SK-N-SH (cell line): ENCODE results near the gene MMADHC. TPM values are rescaled to one million over a fixed set of nuclear protein-coding genes. Genes with fewer than 3 reads are reported as not detected.

Source experiments
- CTCF ChIA-PET: fragments of 300-600, 350-600 bp; formaldehyde crosslinking; extraction: SDS; loops from one replicate; lab custom pipeline; 2021; lab: Yijun Ruan, JAX
- POLR2A ChIA-PET: fragments of 350-600 bp; sonication (Branson Sonifier 250); formaldehyde crosslinking; extraction: SDS; loops from one replicate; lab custom pipeline; 2020; ENCODE audit warnings: antibody characterized with exemption, inconsistent platforms; lab: Yijun Ruan, JAX
- DNase-seq: peaks from one replicate; pipeline ENCODE4 v3.0.0; 2012
- H2AFZ ChIP-seq: fragments of 200-600 bp; sonication (generic); 2 replicates; pipeline ENCODE4 v1.8.1; 2016; ENCODE audit warnings: antibody characterized with exemption, mild to moderate bottlenecking, low read depth
- H3F3A ChIP-seq: fragments of 200-600 bp; sonication (generic); replicated peaks from 2 replicates; pipeline ENCODE3; 2016; ENCODE audit warnings: antibody characterized with exemption, mild to moderate bottlenecking; ENCODE audit not compliant: insufficient read depth
- H3K27ac ChIP-seq, 2 experiments: fragments of 200-500 bp in 1 of 2; fragments of 200-600 bp in 1 of 2; sonication (Bioruptor generic) in 1 of 2; sonication (generic), shearing (Covaris generic) in 1 of 2; 2 replicates each; pipeline versions ENCODE4 v1.5.1 to v1.6.1; 2014 to 2016; ENCODE audit warnings: low read depth in 2 of 2, inconsistent platforms in 1 of 2, low read length in 1 of 2, mild to moderate bottlenecking in 1 of 2, mixed read lengths in 1 of 2
- H3K27me3 ChIP-seq: fragments of 200-600 bp; sonication (generic), shearing (Covaris generic); 2 replicates; pipeline ENCODE4 v1.6.1; 2016; ENCODE audit warnings: mixed run types; ENCODE audit not compliant: insufficient read depth
- H3K36me3 ChIP-seq, 2 experiments: fragments of 200-500 bp in 1 of 2; fragments of 200-600 bp in 1 of 2; sonication (Bioruptor generic) in 1 of 2; sonication (generic) in 1 of 2; replicated peaks in 1 of 2; 2 replicates each; pipeline versions ENCODE3 to v1.5.1; 2014 to 2016; ENCODE audit warnings: low read length in 1 of 2, mild to moderate bottlenecking in 1 of 2; ENCODE audit not compliant: insufficient read depth in 2 of 2, control insufficient read depth in 1 of 2
- H3K4me1 ChIP-seq, 2 experiments: fragments of 200-500 bp in 1 of 2; fragments of 200-600 bp in 1 of 2; sonication (Bioruptor generic) in 1 of 2; sonication (generic), shearing (Covaris generic) in 1 of 2; 2 replicates each; pipeline versions ENCODE4 v1.5.1 to v1.6.1; 2014 to 2016; ENCODE audit warnings: low read depth in 1 of 2, low read length in 1 of 2, mixed run types in 1 of 2; ENCODE audit not compliant: insufficient read depth in 2 of 2, control insufficient read depth in 1 of 2
- H3K4me2 ChIP-seq: fragments of 200-600 bp; sonication (generic), shearing (Covaris generic); 2 replicates; pipeline ENCODE4 v1.6.1; 2017; ENCODE audit warnings: mixed run types
- H3K4me3 ChIP-seq, 2 experiments: fragments of 200-500 bp in 1 of 2; fragments of 200-600 bp in 1 of 2; sonication (Bioruptor generic) in 1 of 2; sonication (generic), shearing (Covaris generic) in 1 of 2; 2 replicates each; pipeline versions ENCODE4 v1.5.1 to v1.8.1; 2014 to 2016; ENCODE audit warnings: low read depth in 2 of 2, inconsistent platforms in 1 of 2, low read length in 1 of 2, mild to moderate bottlenecking in 1 of 2, mixed read lengths in 1 of 2, moderate library complexity in 1 of 2
- H3K79me2 ChIP-seq: fragments of 200-600 bp; sonication (generic); 2 replicates; pipeline ENCODE4 v1.8.1; 2017; ENCODE audit warnings: mild to moderate bottlenecking; ENCODE audit not compliant: insufficient read depth
- H3K9ac ChIP-seq: fragments of 200-600 bp; sonication (generic); 2 replicates; pipeline ENCODE4 v1.6.1; 2017; ENCODE audit warnings: mixed run types
- H3K9me2 ChIP-seq: fragments of 200-600 bp; sonication (generic); 2 replicates; pipeline ENCODE4 v1.6.1; 2017; ENCODE audit warnings: mixed run types
- H3K9me3 ChIP-seq: fragments of 200-600 bp; sonication (generic); 2 replicates; pipeline ENCODE4 v1.6.1; 2017; ENCODE audit warnings: mixed run types, mild to moderate bottlenecking, moderate library complexity
- H4K20me1 ChIP-seq: fragments of 200-600 bp; sonication (generic); 2 replicates; pipeline ENCODE4 v1.6.1; 2017; ENCODE audit warnings: mild to moderate bottlenecking, mixed run types; ENCODE audit not compliant: insufficient read depth
- EZH2phosphoT487 ChIP-seq: fragments of 200-600 bp; sonication (generic); IDR thresholded peaks from 2 replicates; pipeline ENCODE4 v1.6.1; 2017; ENCODE audit warnings: low read depth, mixed run types, mild to moderate bottlenecking, antibody characterized with exemption, moderate library complexity, borderline replicate concordance
- FOSL2 ChIP-seq: IDR thresholded peaks from 2 replicates; pipeline ENCODE4 v1.4.0; 2012; ENCODE audit warnings: low read depth, mild to moderate bottlenecking, moderate library complexity, borderline replicate concordance
- FOXM1 ChIP-seq: IDR thresholded peaks from 2 replicates; pipeline ENCODE4 v1.4.0; 2012; ENCODE audit warnings: low read depth, mild to moderate bottlenecking
- MXI1 ChIP-seq: IDR thresholded peaks from 2 replicates; pipeline ENCODE4 v1.6.1; 2012; ENCODE audit warnings: mild to moderate bottlenecking, low read depth, low read length, improper control_type of control experiment
- NFIC ChIP-seq: IDR thresholded peaks from 2 replicates; pipeline ENCODE4 v1.4.0; 2012; ENCODE audit warnings: borderline replicate concordance
- NRF1 ChIP-seq: IDR thresholded peaks from 2 replicates; pipeline ENCODE4 v1.6.1; 2012; ENCODE audit warnings: low read depth, mild to moderate bottlenecking, low read length
- POLR2AphosphoS5 ChIP-seq: IDR thresholded peaks from 2 replicates; pipeline ENCODE4 v1.6.1; 2012; ENCODE audit warnings: low read depth, low read length
- RXRA ChIP-seq: IDR thresholded peaks from 2 replicates; pipeline ENCODE4 v1.4.0; 2012; ENCODE audit warnings: low read depth, mild to moderate bottlenecking, borderline replicate concordance
- TAF1 ChIP-seq: IDR thresholded peaks from 2 replicates; pipeline ENCODE4 v1.6.1; 2012; ENCODE audit warnings: low read depth, mild to moderate bottlenecking, low read length, moderate library complexity, borderline replicate concordance
- TCF12 ChIP-seq: IDR thresholded peaks from 2 replicates; pipeline ENCODE4 v1.4.0; 2012
- TEAD4 ChIP-seq: IDR thresholded peaks from 2 replicates; pipeline ENCODE4 v1.4.0; 2012; ENCODE audit warnings: mild to moderate bottlenecking, borderline replicate concordance; ENCODE audit not compliant: insufficient read depth
- YY1 ChIP-seq: IDR thresholded peaks from 2 replicates; pipeline ENCODE4 v1.4.0; 2012; ENCODE audit warnings: low read depth, mild to moderate bottlenecking
- WGBS: methylation state at CpG from one replicate; pipeline ENCODE4 v1.1.6; 2017; ENCODE audit warnings: low lambda C conversion rate; 5-methylcytosine and 5-hydroxymethylcytosine counted together
- polyA plus RNA-seq, 3 experiments: library from polyadenylated mRNA; depleted of rRNA; stranded (reverse); fragments of >200 nt; gene quantifications; 2 replicates each; pipeline ENCODE4 v1.2.3, GENCODE V29; 2012
- TF ChIP-seq, protein P1 (sequence below): fragments of 150-350 bp; IDR thresholded peaks from 2 replicates; pipeline ENCODE4 v1.6.1; 2016; ENCODE audit warnings: mild to moderate bottlenecking, low read depth, low read length
- TF ChIP-seq, protein P2 (sequence below): IDR thresholded peaks from 2 replicates; pipeline ENCODE4 v1.4.0; 2012; ENCODE audit warnings: low read depth, borderline replicate concordance
- TF ChIP-seq, protein P3 (sequence below): fragments of 200-600 bp; sonication (generic); IDR thresholded peaks from 2 replicates; pipeline ENCODE4 v1.6.1; 2017; ENCODE audit warnings: antibody characterized with exemption, mild to moderate bottlenecking, moderate library complexity
- TF ChIP-seq, protein P4 (sequence below): IDR thresholded peaks from 2 replicates; pipeline ENCODE4 v1.4.0; 2012; ENCODE audit warnings: low read depth

MMADHC gene
- polyA plus RNA-seq, 1 of the 3 experiments (the other 2 are of a cell fraction), result 40.4 TPM

DNA sequence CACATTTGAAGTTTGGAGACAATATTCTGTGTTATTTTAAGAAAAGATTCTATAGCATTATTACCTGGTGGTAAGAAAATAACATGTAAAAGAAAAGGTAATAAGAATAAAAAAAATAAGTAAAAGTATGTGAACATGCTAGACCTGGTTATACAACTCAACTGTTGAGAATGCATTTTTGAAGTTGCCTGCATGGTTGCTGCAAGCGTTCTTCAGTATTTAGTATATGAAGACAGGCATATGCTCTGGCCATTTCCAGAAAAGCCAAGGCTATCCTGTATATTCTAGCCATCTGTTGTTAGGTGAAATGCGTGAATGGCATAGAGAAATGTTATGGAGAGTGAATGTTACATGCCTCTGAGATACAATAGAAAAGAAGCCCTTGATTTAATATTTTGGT, 6.8 kb upstream of the MMADHC start:
- Histone ChIP-seq H3K4me3 (no peak overlapping the region), H3K27ac (no peak overlapping the region), H3K27me3 (no peaks in the 10 kb centered on the region), H3K4me2 (no peak overlapping the region), H3F3A (peaks cover 10% of the 10 kb centered on the region), H2AFZ (no peak overlapping the region), H3K79me2 (no peaks in the 10 kb centered on the region), H3K4me1 (peaks cover 0 to 6% of the 10 kb centered on the region in 2 experiments; a peak in 2 of 4 replicates), H3K36me3 (no peaks in the 10 kb centered on the region), H3K9me3 (no peaks in the 10 kb centered on the region), H3K9me2 (no peaks in the 10 kb centered on the region), H3K9ac (no peak overlapping the region), H4K20me1 (no peaks in the 10 kb centered on the region)
- DNase-seq, result no peak
- WGBS, result 95% methylated on average over 2 of the region's 2 CpGs
- CTCF ChIA-PET, result interaction anchor here (1.2 to 8.0 kb wide), 3 partner anchors 891 to 1645 kb away, joined by 5 to 120 read pairs (median 16); no protein-coding TSS in a partner anchor
- POLR2A ChIA-PET, result no interaction called here
- TF ChIP-seq NRF1, result no peak
- TF ChIP-seq RXRA, result no peak
- no peak for TF ChIP-seq YY1

DNA sequence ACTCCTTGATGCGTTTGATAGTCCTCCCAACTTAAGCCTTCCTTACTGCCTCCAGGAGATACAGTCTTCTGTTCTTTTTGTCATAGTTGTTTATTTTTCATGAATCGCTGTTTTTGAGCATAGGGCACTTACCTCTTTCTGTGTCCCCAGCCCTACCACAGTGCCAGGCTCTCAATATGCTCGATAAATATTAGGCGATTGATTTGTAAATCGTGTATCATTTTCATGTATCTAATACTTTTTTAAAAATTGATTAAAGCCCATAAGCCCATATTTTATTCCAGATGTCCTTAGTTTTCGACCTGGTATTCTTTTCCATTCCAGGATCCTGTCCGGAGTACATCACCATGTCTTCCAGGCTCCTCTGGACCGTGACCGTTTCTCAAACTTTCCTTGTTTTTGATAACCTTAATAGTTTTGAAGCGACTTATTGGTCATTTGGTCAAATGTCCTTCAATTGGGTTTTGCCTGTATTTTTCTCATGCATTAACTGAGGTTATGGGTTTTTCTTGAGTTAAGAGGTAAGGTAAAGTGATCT, 444 bp upstream of the MMADHC start:
- H3K27me3 ChIP-seq, result no peaks in the 10 kb centered on the region
- peaks cover 25 to 27% of the 10 kb centered on the region in 2 experiments for H3K36me3 ChIP-seq
- no peaks in the 10 kb centered on the region for H3K9me3 ChIP-seq
- POLR2A ChIA-PET, result interaction anchor here (1.4 kb wide), 1 partner anchor 896 kb away, joined by 4 read pairs; no protein-coding TSS in a partner anchor
- no peak for TF ChIP-seq TEAD4
- 0 out of 2 replicates have a peak, but pooled peaks have one; percentile 44 for TF ChIP-seq MXI1
- peak overlapping the region; percentile 80 for H2AFZ ChIP-seq
- no peaks in the 10 kb centered on the region for H4K20me1 ChIP-seq
- peaks cover under 1% of the 10 kb centered on the region for H3F3A ChIP-seq
- peak overlapping the region; percentile 63 to 85 for H3K4me3 ChIP-seq
- H3K4me1 ChIP-seq, result peaks cover 5 to 19% of the 10 kb centered on the region in 2 experiments; a peak in 3 of 4 replicates
- H3K27ac ChIP-seq, result peak overlapping the region; percentile 74 to 97
- H3K9me2 ChIP-seq, result no peaks in the 10 kb centered on the region
- peaks cover 44% of the 10 kb centered on the region for H3K79me2 ChIP-seq
- H3K4me2 ChIP-seq, result peak overlapping the region; percentile 79
- H3K9ac ChIP-seq, result peak overlapping the region; percentile 98
- 4% methylated on average over 10 of the region's 10 CpGs for WGBS
- DNase-seq, result peak; percentile 15
- CTCF ChIA-PET, result interaction anchor here (0.9 to 2.6 kb wide), 4 partner anchors 10 to 1650 kb away, joined by 4 to 18 read pairs (median 6); no protein-coding TSS in a partner anchor

DNA sequence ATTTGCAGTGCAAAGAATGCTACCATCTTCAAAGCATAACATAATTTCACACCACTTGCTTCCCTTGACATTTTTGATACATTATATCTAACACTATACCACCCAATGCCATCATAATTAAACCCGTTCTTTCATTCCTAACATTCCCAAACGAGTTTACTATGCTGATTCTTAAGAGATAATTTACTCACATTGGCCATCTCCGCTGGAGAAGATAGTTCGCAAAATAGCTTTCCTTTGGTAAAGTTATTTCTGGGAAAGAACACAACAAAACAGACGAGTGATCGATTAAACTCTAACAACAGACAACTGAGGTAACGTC, 716 bp downstream of the MMADHC start:
- Histone ChIP-seq H3K27ac (peak overlapping the region; percentile 95 to 97), H3K79me2 (peaks cover 50% of the 10 kb centered on the region), H3K4me2 (peak overlapping the region; percentile 79), H3K4me1 (peaks cover 5 to 19% of the 10 kb centered on the region in 2 experiments; a peak in 3 of 4 replicates), H3K9ac (peak overlapping the region; percentile 98), H3F3A (peaks cover 10% of the 10 kb centered on the region), H3K9me2 (no peaks in the 10 kb centered on the region), H4K20me1 (no peaks in the 10 kb centered on the region), H3K36me3 (peaks cover 28 to 39% of the 10 kb centered on the region in 2 experiments), H3K4me3 (peak overlapping the region; percentile 63 to 85), H2AFZ (no peak overlapping the region; the same call in 1 of the 2 replicates), H3K9me3 (no peaks in the 10 kb centered on the region), H3K27me3 (no peaks in the 10 kb centered on the region)
- WGBS, result 3% methylated on average over 7 of the region's 7 CpGs
- DNase-seq, result no peak
- CTCF ChIA-PET, result interaction anchor here (0.6 to 2.6 kb wide), 7 partner anchors 8 to 1651 kb away, joined by 3 to 18 read pairs (median 3); partner anchors contain the start of gene LYPD6B
- POLR2A ChIA-PET, result interaction anchor here (0.7 to 1.4 kb wide), 2 partner anchors 898 to 899 kb away, joined by 3 to 4 read pairs; no protein-coding TSS in a partner anchor
- TF ChIP-seq, protein P1, sequence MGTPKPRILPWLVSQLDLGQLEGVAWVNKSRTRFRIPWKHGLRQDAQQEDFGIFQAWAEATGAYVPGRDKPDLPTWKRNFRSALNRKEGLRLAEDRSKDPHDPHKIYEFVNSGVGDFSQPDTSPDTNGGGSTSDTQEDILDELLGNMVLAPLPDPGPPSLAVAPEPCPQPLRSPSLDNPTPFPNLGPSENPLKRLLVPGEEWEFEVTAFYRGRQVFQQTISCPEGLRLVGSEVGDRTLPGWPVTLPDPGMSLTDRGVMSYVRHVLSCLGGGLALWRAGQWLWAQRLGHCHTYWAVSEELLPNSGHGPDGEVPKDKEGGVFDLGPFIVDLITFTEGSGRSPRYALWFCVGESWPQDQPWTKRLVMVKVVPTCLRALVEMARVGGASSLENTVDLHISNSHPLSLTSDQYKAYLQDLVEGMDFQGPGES, result no peak
- TF ChIP-seq, protein P2, sequence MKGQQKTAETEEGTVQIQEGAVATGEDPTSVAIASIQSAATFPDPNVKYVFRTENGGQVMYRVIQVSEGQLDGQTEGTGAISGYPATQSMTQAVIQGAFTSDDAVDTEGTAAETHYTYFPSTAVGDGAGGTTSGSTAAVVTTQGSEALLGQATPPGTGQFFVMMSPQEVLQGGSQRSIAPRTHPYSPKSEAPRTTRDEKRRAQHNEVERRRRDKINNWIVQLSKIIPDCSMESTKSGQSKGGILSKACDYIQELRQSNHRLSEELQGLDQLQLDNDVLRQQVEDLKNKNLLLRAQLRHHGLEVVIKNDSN, result no peak
- TF ChIP-seq EZH2phosphoT487 (no peak), FOXM1 (no peak), TAF1 (no peak), RXRA (no peak), FOSL2 (no peak), TCF12 (no peak), NRF1 (no peak), POLR2AphosphoS5 (no peak), NFIC (no peak)
- TF ChIP-seq, protein P3, sequence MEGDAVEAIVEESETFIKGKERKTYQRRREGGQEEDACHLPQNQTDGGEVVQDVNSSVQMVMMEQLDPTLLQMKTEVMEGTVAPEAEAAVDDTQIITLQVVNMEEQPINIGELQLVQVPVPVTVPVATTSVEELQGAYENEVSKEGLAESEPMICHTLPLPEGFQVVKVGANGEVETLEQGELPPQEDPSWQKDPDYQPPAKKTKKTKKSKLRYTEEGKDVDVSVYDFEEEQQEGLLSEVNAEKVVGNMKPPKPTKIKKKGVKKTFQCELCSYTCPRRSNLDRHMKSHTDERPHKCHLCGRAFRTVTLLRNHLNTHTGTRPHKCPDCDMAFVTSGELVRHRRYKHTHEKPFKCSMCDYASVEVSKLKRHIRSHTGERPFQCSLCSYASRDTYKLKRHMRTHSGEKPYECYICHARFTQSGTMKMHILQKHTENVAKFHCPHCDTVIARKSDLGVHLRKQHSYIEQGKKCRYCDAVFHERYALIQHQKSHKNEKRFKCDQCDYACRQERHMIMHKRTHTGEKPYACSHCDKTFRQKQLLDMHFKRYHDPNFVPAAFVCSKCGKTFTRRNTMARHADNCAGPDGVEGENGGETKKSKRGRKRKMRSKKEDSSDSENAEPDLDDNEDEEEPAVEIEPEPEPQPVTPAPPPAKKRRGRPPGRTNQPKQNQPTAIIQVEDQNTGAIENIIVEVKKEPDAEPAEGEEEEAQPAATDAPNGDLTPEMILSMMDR, result no peak
- TF ChIP-seq, protein P4, sequence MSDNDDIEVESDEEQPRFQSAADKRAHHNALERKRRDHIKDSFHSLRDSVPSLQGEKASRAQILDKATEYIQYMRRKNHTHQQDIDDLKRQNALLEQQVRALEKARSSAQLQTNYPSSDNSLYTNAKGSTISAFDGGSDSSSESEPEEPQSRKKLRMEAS, result no peak
